Common myeloid progenitor, CD34-positive (primary cell): ENCODE results near the gene POLDIP2.

Experiments
- CTCF ChIA-PET: fragments of 350-600 bp; sonication (Branson Sonifier 250); formaldehyde crosslinking; loops from one replicate; lab custom pipeline; 2021; ENCODE audit warnings: antibody characterized with exemption; lab: Charles Lee
- POLR2A ChIA-PET: fragments of 350-600 bp; sonication (Branson Sonifier 250); formaldehyde crosslinking; loops from one replicate; lab custom pipeline; 2021; ENCODE audit warnings: antibody characterized with exemption; lab: Charles Lee
- DNase-seq, 3 donors: peaks; one replicate each; pipeline versions ENCODE4 v3.0.0 to v3.0.0-alpha.2; 2013
- H3K27ac ChIP-seq, 2 experiments: 1 replicate in 1 of 2; 2 replicates in 1 of 2; pipeline ENCODE4 v1.7.0; 2013; ENCODE audit warnings: inconsistent platforms in 2 of 2, low read length in 2 of 2, mild to moderate bottlenecking in 2 of 2, low read depth in 1 of 2, moderate library complexity in 1 of 2; ENCODE audit not compliant: severe bottlenecking in 2 of 2, insufficient read depth in 1 of 2, poor library complexity in 1 of 2
- H3K27me3 ChIP-seq, 5 experiments: replicated peaks in 2 of 5; 1 replicate in 3 of 5; 2 replicates in 2 of 5; pipeline versions ENCODE4 v1.6.1 to v1.7.0; 2013; ENCODE audit warnings: low read length in 4 of 5, mild to moderate bottlenecking in 2 of 5, moderate library complexity in 2 of 5, inconsistent platforms in 1 of 5; ENCODE audit not compliant: insufficient read depth in 5 of 5, control insufficient read depth in 4 of 5
- H3K36me3 ChIP-seq, 4 experiments: 1 replicate in 2 of 4; 2 replicates in 2 of 4; pipeline versions ENCODE4 v1.6.1 to v1.7.0; 2013; ENCODE audit warnings: low read length in 3 of 4, control low read depth in 1 of 4, mild to moderate bottlenecking in 1 of 4; ENCODE audit not compliant: control insufficient read depth in 4 of 4, insufficient read depth in 4 of 4
- H3K4me1 ChIP-seq, 4 experiments: 1 replicate in 3 of 4; 2 replicates in 1 of 4; pipeline versions ENCODE4 v1.6.1 to v1.7.1; 2013; ENCODE audit warnings: low read length in 3 of 4, mild to moderate bottlenecking in 3 of 4, control low read depth in 1 of 4, inconsistent platforms in 1 of 4, moderate library complexity in 1 of 4; ENCODE audit not compliant: control insufficient read depth in 4 of 4, insufficient read depth in 4 of 4; ENCODE audit errors: control extremely low read depth in 1 of 4
- H3K4me3 ChIP-seq, 7 experiments: 1 replicate in 4 of 7; 2 replicates in 3 of 7; pipeline versions ENCODE4 v1.5.1 to v1.7.0; 2013; ENCODE audit warnings: mild to moderate bottlenecking in 7 of 7, low read length in 6 of 7, moderate library complexity in 6 of 7, inconsistent platforms in 2 of 7, low read depth in 2 of 7, control low read depth in 1 of 7; ENCODE audit not compliant: insufficient read depth in 4 of 7, control insufficient read depth in 1 of 7; ENCODE audit errors: extremely low read depth in 1 of 7
- H3K9me3 ChIP-seq, 5 experiments: 1 replicate in 4 of 5; 2 replicates in 1 of 5; pipeline versions ENCODE4 v1.6.1 to v1.7.1; 2013; ENCODE audit warnings: low read length in 4 of 5, mild to moderate bottlenecking in 2 of 5, inconsistent platforms in 1 of 5, low read depth in 1 of 5, moderate library complexity in 1 of 5; ENCODE audit not compliant: control insufficient read depth in 4 of 5, insufficient read depth in 2 of 5; ENCODE audit errors: control extremely low read depth in 1 of 5
- WGBS: methylation state at CpG from one replicate; pipeline ENCODE4 v1.1.5; 2013; ENCODE audit not compliant: insufficient coverage; 5-methylcytosine and 5-hydroxymethylcytosine counted together

Gene POLDIP2

DNA sequence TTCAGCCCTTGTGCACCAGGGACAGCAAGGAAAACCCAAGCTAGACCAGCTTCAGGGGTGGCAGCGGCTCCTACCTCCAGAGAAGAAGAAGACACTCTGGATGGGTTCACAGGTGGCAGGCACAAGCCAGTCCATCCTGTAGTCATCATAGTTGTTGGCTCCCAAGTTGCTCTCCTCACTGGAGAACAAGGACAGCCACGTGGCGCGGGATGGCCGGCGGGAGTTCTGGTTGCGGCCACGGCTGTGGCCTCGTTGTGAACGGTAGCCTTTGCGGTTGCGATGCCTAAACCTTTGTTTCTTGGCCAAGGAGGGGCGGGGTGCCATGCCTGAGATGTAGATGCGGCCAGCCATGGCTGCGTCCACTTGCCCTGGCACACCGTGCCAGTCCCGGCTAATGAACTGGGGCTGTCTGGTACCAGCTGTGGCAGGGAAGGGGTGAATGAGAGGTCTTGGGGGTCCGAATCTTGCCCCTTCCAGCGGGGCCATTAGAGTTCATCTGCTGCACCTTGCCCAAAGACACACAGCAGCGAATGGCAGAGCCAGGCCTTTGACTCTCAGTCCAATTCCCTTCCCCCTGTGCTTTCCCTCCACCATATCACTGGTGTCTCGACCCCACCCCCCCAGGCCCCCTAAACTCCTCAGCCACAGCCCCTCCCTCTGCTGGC, 10.4 kb upstream of the POLDIP2 start:
- ChIA-PET CTCF (interaction anchor here (0.8 to 5.1 kb wide), 2 partner anchors 9 to 337 kb away, joined by 3 to 27 read pairs; partner anchors contain the start of gene POLDIP2), POLR2A (no interaction called here)
- 98% methylated on average over 20 of the region's 21 CpGs for WGBS

DNA sequence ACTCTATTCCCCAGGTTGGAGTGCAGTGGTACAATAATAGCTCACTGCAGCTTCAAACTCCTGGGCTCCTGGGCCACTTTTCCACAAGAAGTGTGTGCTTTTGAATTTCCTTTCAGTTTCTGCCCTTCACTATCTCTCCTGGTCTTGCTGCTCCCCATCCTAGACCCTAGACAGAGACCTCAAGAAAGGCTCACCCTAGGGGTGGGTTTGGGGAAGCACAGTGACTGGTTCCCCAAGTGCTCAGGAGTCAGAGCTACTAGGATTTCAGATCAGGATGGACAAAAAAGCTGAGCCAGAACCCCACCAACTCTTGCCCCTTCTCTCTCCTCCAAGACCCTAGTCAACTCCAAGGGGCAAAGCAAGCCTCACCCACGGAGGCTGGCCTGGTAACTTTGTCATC, 9.3 kb upstream of the POLDIP2 start:
- no peak overlapping the region for H3K4me3 ChIP-seq
- no peaks in the 10 kb centered on the region for H3K27me3 ChIP-seq
- no peaks in the 10 kb centered on the region for H3K9me3 ChIP-seq
- no CpG with 5 or more reads among the region's 1 CpG for WGBS
- DNase-seq = no peak
- POLR2A ChIA-PET = no interaction called here
- CTCF ChIA-PET = interaction anchor here (5.1 kb wide), 1 partner anchor 8 kb away, joined by 27 read pairs; the partner anchor contains the start of gene POLDIP2
- H3K27ac ChIP-seq = no peak overlapping the region
- H3K4me1 ChIP-seq = peaks cover 0 to 4% (median 1%) of the 10 kb centered on the region in 4 experiments
- H3K36me3 ChIP-seq = peaks cover under 1 to 32% (median 17%) of the 10 kb centered on the region in 4 experiments

More for the DNA sequence above, 10.4 kb upstream of the POLDIP2 start:
- no peak overlapping the region for H3K4me3 ChIP-seq
- DNase-seq = no peak
- H3K27ac ChIP-seq = no peak overlapping the region
- peaks cover 0 to 7% (median 0%) of the 10 kb centered on the region in 5 experiments for H3K27me3 ChIP-seq
- H3K4me1 ChIP-seq = peaks cover 0 to 16% (median 10%) of the 10 kb centered on the region in 4 experiments
- H3K36me3 ChIP-seq = peaks cover 0 to 22% (median 10%) of the 10 kb centered on the region in 4 experiments
- no peaks in the 10 kb centered on the region for H3K9me3 ChIP-seq

DNA sequence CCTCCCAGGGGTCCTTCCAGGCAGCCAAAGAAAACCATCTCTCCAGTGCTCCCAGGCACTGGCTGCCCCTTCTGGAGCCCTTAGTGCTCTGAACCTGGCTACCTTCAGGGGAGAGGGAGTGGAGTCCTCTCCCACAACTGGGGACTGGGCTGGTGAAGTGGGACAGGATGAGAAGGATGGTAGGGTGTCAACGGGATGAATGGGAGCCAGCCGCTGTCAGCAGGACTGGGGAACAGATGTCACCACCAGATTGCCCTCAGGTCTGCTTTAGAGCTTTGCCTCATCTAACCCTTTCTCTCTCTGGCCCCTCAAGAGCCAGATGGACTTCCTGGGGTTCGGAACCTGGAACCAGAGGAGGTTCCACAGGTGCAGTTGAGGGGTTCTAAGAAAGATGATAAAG, 8.2 kb upstream of the POLDIP2 start:
- Histone ChIP-seq H3K4me1 (no peaks in the 10 kb centered on the region), H3K27ac (no peak overlapping the region), H3K27me3 (no peaks in the 10 kb centered on the region), H3K36me3 (peaks cover 4 to 43% (median 25%) of the 10 kb centered on the region in 4 experiments), H3K9me3 (no peaks in the 10 kb centered on the region), H3K4me3 (no peak overlapping the region)
- ChIA-PET POLR2A (no interaction called here), CTCF (interaction anchor here (1.1 to 1.4 kb wide), 2 partner anchors 30 to 390 kb away, joined by 3 to 4 read pairs; partner anchors contain the start of genes IFT20 and TNFAIP1)
- DNase-seq = no peak
- WGBS = no CpG with 5 or more reads among the region's 3 CpGs

DNA sequence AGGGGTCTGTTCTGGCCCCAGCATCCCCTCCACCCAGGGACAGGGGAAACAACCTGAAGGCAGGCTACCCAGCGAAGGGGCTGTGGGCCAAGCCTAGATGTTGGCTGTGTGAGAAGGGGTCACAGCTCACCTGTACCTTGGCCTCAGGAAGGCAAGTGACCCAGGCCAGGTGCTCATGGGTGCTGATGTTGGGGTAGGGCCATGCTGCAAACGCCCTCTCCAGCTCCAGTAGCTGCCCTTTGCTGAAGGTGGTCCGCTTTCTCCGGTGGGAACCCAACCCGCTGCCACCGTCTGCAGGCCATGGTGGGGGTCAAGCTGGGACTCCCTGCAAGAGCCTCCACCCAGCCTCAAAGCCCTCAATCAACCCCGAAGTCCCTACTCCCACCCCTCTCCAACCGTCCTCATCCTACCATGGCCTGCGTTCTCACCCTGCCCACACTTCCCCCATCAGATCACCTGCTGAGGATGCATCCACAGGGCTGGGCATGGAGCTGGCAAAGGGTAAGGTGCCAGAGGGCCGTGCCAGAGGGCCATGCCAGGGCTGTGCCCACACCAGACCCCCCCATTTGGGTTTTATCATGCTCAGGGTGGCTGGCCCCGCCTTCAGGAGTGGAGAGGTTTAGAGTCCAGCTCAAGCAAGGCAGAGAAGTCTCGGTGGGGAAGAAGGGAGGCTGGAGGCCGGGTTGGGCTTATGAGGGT, 7.5 kb upstream of the POLDIP2 start, which contains the start of gene SEBOX:
TSS of gene SEBOX (minus strand) at position 535 of the 699 bp plus-strand sequence. CDS start at position 487, 48 bp downstream.
- 94% methylated on average over 10 of the region's 13 CpGs for WGBS
- ChIA-PET POLR2A (no interaction called here), CTCF (interaction anchor here (0.8 to 1.4 kb wide), 3 partner anchors 19 to 389 kb away, joined by 3 to 4 read pairs (median 3); partner anchors contain the start of genes IFT20 and TNFAIP1)
- no peaks in the 10 kb centered on the region for H3K9me3 ChIP-seq
- H3K4me3 ChIP-seq = no peak within 1 kb of the TSS
- H3K4me1 ChIP-seq = no peaks in the 10 kb centered on the region
- no peaks in the 10 kb centered on the region for H3K27me3 ChIP-seq
- no peak within 1 kb of the TSS for H3K27ac ChIP-seq
- DNase-seq = no peak
- peaks cover 4 to 49% (median 28%) of the 10 kb centered on the region in 4 experiments for H3K36me3 ChIP-seq

DNA sequence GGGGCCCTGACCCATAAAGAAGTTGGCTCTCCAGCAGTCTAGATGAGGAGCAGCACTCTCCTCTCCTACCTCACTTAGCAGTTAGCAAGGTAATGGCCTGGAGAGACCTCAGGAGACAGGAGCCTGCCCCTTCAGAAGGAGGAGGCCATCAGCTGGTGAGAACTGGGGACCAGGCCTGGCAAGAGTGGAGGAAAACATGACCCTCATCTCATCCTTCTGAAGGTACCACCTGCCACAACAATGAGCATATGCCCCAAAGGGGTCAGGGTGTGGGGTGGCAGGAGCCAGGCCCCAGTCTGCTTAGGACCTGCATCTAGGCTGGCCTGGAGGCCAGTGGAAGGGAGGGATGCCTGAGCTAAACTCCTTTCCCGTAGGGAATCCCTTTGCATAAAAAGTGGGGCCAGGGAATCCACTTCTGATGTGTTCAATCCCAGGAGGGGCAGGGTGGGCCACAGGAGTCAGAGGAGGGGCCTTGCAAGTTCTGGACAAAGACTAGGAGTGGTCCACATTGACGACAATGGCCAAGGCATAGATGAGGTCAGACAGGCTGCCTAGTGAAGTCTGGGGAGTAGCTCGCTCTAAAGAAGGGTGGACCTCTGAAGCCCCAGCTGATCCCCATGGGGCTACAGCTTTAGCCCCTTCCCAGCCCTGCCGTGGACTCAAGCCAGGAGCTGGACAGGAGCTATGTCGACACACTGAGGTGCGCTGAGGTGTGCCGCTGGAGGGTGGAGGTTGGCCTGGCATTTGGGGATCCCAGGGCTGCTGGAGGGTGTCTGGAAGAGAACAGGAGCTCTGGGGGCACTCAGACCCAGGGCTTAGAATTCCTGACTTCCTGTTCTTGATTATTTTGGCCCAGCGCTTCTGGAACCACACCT, 6.7 kb upstream of the POLDIP2 start:
- ChIA-PET POLR2A (no interaction called here), CTCF (interaction anchor here (0.8 to 1.4 kb wide), 3 partner anchors 18 to 388 kb away, joined by 3 to 4 read pairs (median 3); partner anchors contain the start of genes IFT20 and TNFAIP1)
- Histone ChIP-seq H3K27ac (no peak overlapping the region), H3K36me3 (peaks cover 8 to 53% (median 33%) of the 10 kb centered on the region in 4 experiments), H3K4me1 (no peaks in the 10 kb centered on the region), H3K4me3 (no peak overlapping the region), H3K9me3 (no peaks in the 10 kb centered on the region), H3K27me3 (no peaks in the 10 kb centered on the region)
- 93% methylated on average over 6 of the region's 8 CpGs for WGBS
- DNase-seq = no peak

DNA sequence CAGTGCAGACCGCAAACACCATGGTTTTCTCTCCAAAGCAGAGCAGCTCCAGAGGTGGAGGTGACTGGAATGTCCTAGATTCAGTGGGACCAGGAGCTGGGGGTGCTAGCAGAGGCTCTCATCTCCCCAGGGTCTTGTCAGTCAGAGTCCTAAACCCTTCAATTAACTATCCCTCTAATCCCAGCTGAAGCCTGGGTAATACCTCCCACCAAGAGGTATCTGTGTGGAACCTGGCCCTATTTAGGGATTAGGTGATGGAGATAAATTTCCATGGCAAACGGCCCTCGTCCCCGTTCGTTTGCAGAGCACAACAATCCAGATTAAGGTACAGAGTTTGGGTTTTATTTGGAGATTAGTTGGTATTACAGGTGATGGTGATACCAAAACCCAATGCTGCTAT, 5.9 kb upstream of the POLDIP2 start:
- no peak overlapping the region for H3K4me3 ChIP-seq
- peaks cover 4 to 7% (median 5%) of the 10 kb centered on the region in 4 experiments for H3K4me1 ChIP-seq
- no peaks in the 10 kb centered on the region for H3K27me3 ChIP-seq
- CTCF ChIA-PET = no interaction called here
- H3K36me3 ChIP-seq = peaks cover 8 to 56% (median 33%) of the 10 kb centered on the region in 4 experiments
- DNase-seq = no peak
- POLR2A ChIA-PET = no interaction called here
- WGBS = 100% methylated on average over 1 of the region's 5 CpGs
- no peaks in the 10 kb centered on the region for H3K9me3 ChIP-seq
- H3K27ac ChIP-seq = no peak overlapping the region
